A549 (cell line): ENCODE measurements around the gene COL4A5. TPM values are rescaled to one million over a fixed set of nuclear protein-coding genes. Genes with fewer than 3 reads are reported as not detected.
A peak's percentile ranks its signal among the peaks of the same experiment; 100 is the strongest.

Source experiments
- ATAC-seq, 2 experiments: fragments of 200-7000 bp in 1 of 2; fragments of >200 bp in 1 of 2; cut with Nextera tagmentation in 1 of 2; cut with Tn5 transposase in 1 of 2; 3 replicates each; pipeline versions ENCODE4 v1.8.0 to v1.9.1; 2018 to 2020; ENCODE audit warnings: mild to moderate bottlenecking in 1 of 2, moderate library complexity in 1 of 2
- CTCF ChIA-PET: fragments of 300-600 bp; sonication (Branson Sonifier 250); formaldehyde crosslinking; extraction: SDS; loops from one replicate; lab custom pipeline; 2021; ENCODE audit warnings: antibody characterized with exemption, inconsistent platforms; lab: Yijun Ruan, JAX
- POLR2A ChIA-PET: fragments of 350-600 bp; formaldehyde crosslinking; extraction: SDS; loops from one replicate; lab custom pipeline; 2021; ENCODE audit warnings: antibody characterized with exemption, inconsistent platforms; lab: Yijun Ruan, JAX
- DNase-seq, 2 experiments: peaks; one replicate each; pipeline versions ENCODE4 v3.0.0 to v3.0.0-alpha.2; 2011 to 2016; ENCODE audit warnings: low read depth in 1 of 2, low spot score in 1 of 2
- FAIRE-seq: peaks from 2 replicates; lab custom pipeline; 2011; peaks lifted over from hg19 to GRCh38; lab: Jason Lieb, UNC
- H3K27ac ChIP-seq, 2 experiments: fragments of >200 bp; sonication (Bioruptor Twin); formaldehyde crosslinking; 3 replicates each; pipeline ENCODE4 v1.5.1; 2016 to 2017
- H3K4me1 ChIP-seq: fragments of >200 bp; sonication (Bioruptor Twin); formaldehyde crosslinking; 3 replicates; pipeline ENCODE4 v1.6.1; 2016
- H3K4me2 ChIP-seq: fragments of >200 bp; sonication (Bioruptor Twin); formaldehyde crosslinking; 3 replicates; pipeline ENCODE4 v1.6.1; 2016
- H3K4me3 ChIP-seq: fragments of >200 bp; sonication (Bioruptor Twin); formaldehyde crosslinking; 3 replicates; pipeline ENCODE4 v1.5.1; 2016
- H3K9me3 ChIP-seq: fragments of >200 bp; sonication (Bioruptor Twin); formaldehyde crosslinking; 3 replicates; pipeline ENCODE4 v1.6.1; 2016
- BCL3 ChIP-seq: fragments of >200 bp; sonication (Bioruptor Twin); formaldehyde crosslinking; IDR thresholded peaks from 3 replicates; pipeline ENCODE4 v1.6.1; 2016
- BHLHE40 ChIP-seq: IDR thresholded peaks from 2 replicates; pipeline ENCODE4 v1.6.1; 2012; ENCODE audit warnings: low read depth, low read length, inconsistent platforms
- CBX2 ChIP-seq: fragments of 200-600 bp; sonication (generic); IDR thresholded peaks from 2 replicates; pipeline ENCODE4 v1.6.1; 2016; ENCODE audit warnings: low read depth, mild to moderate bottlenecking, borderline replicate concordance
- CEBPB ChIP-seq, 2 experiments: fragments of >200 bp in 1 of 2; sonication (Bioruptor Twin) in 1 of 2; formaldehyde crosslinking in 1 of 2; IDR thresholded peaks; 2 replicates each; pipeline ENCODE4 v1.6.1; 2012 to 2016
- CHD4 ChIP-seq: fragments of 200-600 bp; sonication (generic); IDR thresholded peaks from 2 replicates; pipeline ENCODE4 v1.6.1; 2016; ENCODE audit warnings: antibody characterized with exemption, mild to moderate bottlenecking, borderline replicate concordance
- EHF ChIP-seq: fragments of 250-450 bp; sonication (Bioruptor Pico); IDR thresholded peaks from 2 replicates; pipeline ENCODE4 v1.5.0; 2020; ENCODE audit warnings: mild to moderate bottlenecking
- ELK1 ChIP-seq: fragments of 150-350 bp; IDR thresholded peaks from 2 replicates; pipeline ENCODE4 v1.6.1; 2014; ENCODE audit warnings: low read depth, mild to moderate bottlenecking, low read length
- EP300 ChIP-seq, 2 experiments: fragments of >200 bp; sonication (Bioruptor Twin); formaldehyde crosslinking; IDR thresholded peaks; 2 replicates in 1 of 2; 3 replicates in 1 of 2; pipeline ENCODE4 v1.6.1; 2016 to 2017
- ESRRA ChIP-seq: fragments of 150-350 bp; IDR thresholded peaks from 2 replicates; pipeline ENCODE4 v1.6.1; 2014; ENCODE audit warnings: mild to moderate bottlenecking, low read length, borderline replicate concordance
- HMGXB4 ChIP-seq: fragments of 250-450 bp; sonication (Bioruptor Pico); IDR thresholded peaks from 2 replicates; pipeline ENCODE4 v1.5.0; 2021; ENCODE audit warnings: mild to moderate bottlenecking, moderate library complexity, borderline replicate concordance
- JUN ChIP-seq, 2 experiments: fragments of >200 bp; sonication (Bioruptor Twin); formaldehyde crosslinking; IDR thresholded peaks; 2 replicates in 1 of 2; 3 replicates in 1 of 2; pipeline ENCODE4 v1.6.1; 2016 to 2017
- JUNB ChIP-seq: fragments of >200 bp; sonication (Bioruptor Twin); formaldehyde crosslinking; IDR thresholded peaks from 2 replicates; pipeline ENCODE4 v1.6.1; 2016
- KDM1A ChIP-seq: fragments of 200-600 bp; sonication (generic); IDR thresholded peaks from 2 replicates; pipeline ENCODE4 v1.6.1; 2016; ENCODE audit warnings: low read depth, mild to moderate bottlenecking
- KDM5A ChIP-seq: fragments of 200-600 bp; sonication (generic); IDR thresholded peaks from 2 replicates; pipeline ENCODE4 v1.6.1; 2016; ENCODE audit warnings: antibody characterized with exemption, mild to moderate bottlenecking
- MAFK ChIP-seq: fragments of 450-650 bp; IDR thresholded peaks from 2 replicates; pipeline ENCODE4 v1.6.1; 2014; ENCODE audit not compliant: partially characterized antibody
- MAX ChIP-seq: IDR thresholded peaks from 2 replicates; pipeline ENCODE4 v1.6.1; 2012
- MYC ChIP-seq: IDR thresholded peaks from 2 replicates; pipeline ENCODE4 v1.6.1; 2012; ENCODE audit warnings: mild to moderate bottlenecking, inconsistent platforms, low read length, improper control_type of control experiment, borderline replicate concordance
- NFE2L2 ChIP-seq: fragments of 150-350 bp; conservative IDR thresholded peaks from 2 replicates; pipeline ENCODE4 v1.6.1; 2014; ENCODE audit warnings: low read length
- NR3C1 ChIP-seq: fragments of >200 bp; sonication (Bioruptor Twin); formaldehyde crosslinking; IDR thresholded peaks from 3 replicates; pipeline ENCODE4 v1.6.1; 2017
- POLR2AphosphoS2 ChIP-seq: conservative IDR thresholded peaks from 2 replicates; pipeline ENCODE4 v1.6.1; 2012; ENCODE audit warnings: low read length, improper control_type of control experiment, inconsistent platforms
- RAD21 ChIP-seq, 2 experiments: fragments of >200 bp in 1 of 2; sonication (Bioruptor Twin) in 1 of 2; formaldehyde crosslinking in 1 of 2; IDR thresholded peaks in 1 of 2; conservative IDR thresholded peaks in 1 of 2; 2 replicates in 1 of 2; 3 replicates in 1 of 2; pipeline ENCODE4 v1.6.1; 2012 to 2018; ENCODE audit warnings: inconsistent platforms in 1 of 2
- RARB ChIP-seq: fragments of 250-450 bp; sonication (Bioruptor Pico); IDR thresholded peaks from 2 replicates; pipeline ENCODE4 v1.8.0; 2021; ENCODE audit warnings: mild to moderate bottlenecking, moderate library complexity
- RNF2 ChIP-seq: fragments of 200-600 bp; sonication (generic); IDR thresholded peaks from 2 replicates; pipeline ENCODE4 v1.6.1; 2016; ENCODE audit warnings: low read depth, mild to moderate bottlenecking, antibody characterized with exemption, moderate library complexity, borderline replicate concordance
- ZFP36 ChIP-seq: fragments of 450-650 bp; IDR thresholded peaks from 2 replicates; pipeline ENCODE4 v1.6.1; 2014; ENCODE audit warnings: borderline replicate concordance; ENCODE audit not compliant: partially characterized antibody
- ZNF302 ChIP-seq: fragments of 250-450 bp; sonication (Bioruptor Pico); IDR thresholded peaks from 2 replicates; pipeline ENCODE4 v1.9.0; 2021; ENCODE audit warnings: inconsistent platforms, mild to moderate bottlenecking, moderate library complexity
- ZSCAN20 ChIP-seq: fragments of 250-450 bp; sonication (Bioruptor Pico); IDR thresholded peaks from 2 replicates; pipeline ENCODE4 v1.8.0; 2022; ENCODE audit warnings: mild to moderate bottlenecking, moderate library complexity
- WGBS: methylation state at CpG from one replicate; pipeline ENCODE4 v1.1.6; 2017; ENCODE audit errors: missing lambda C conversion rate; 5-methylcytosine and 5-hydroxymethylcytosine counted together
- polyA plus RNA-seq, 4 experiments: library from polyadenylated mRNA; depleted of rRNA in 3 of 4; stranded (reverse); fragments of >200 nt; fragmentation: RNase III in 1 of 4; extraction: RNeasy Plus Mini Kit Qiagen cat#74134 plus additional on column Dnase treatment in 1 of 4; gene quantifications; 2 replicates in 3 of 4; 3 replicates in 1 of 4; pipeline ENCODE4 v1.2.3, GENCODE V29; 2011 to 2017
- TF ChIP-seq, protein P1 (sequence below): IDR thresholded peaks from 2 replicates; pipeline ENCODE4 v1.6.1; 2012; ENCODE audit warnings: low read depth, borderline replicate concordance
- TF ChIP-seq, protein P2 (sequence below): fragments of 200-600 bp; sonication (generic); IDR thresholded peaks from 2 replicates; pipeline ENCODE4 v1.6.1; 2016; ENCODE audit warnings: antibody characterized with exemption, mild to moderate bottlenecking, moderate library complexity

COL4A5 gene
- polyA plus RNA-seq, 2 of the 4 experiments (the other 2 are of a cell fraction) = 17.5 to 48.6 TPM

DNA sequence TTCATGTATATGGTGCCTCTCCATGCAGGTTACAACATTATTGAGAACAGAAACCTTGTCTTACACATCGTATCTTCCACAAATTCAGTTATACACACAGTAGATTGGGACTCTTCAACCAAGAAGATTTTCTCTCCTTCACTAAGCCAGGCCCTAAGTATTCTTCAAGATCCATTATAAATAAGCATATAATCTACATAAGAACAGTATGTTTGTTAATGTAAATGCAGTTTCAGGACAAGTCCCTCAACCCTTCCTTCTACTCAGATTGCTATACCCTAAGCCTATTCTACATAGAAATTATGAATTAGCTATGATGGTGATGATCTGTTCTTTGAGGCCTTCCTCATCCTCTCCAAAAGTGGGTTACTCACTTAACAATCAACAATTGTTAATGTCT is 42.7 kb upstream of the COL4A5 start:
- peak overlapping the region; percentile 74 for H3K4me2 ChIP-seq
- CTCF ChIA-PET = no interaction called here
- WGBS = 79% methylated on average over 1 of the region's 1 CpG
- DNase-seq (no peak), FAIRE-seq (peak; percentile 96)
- H3K4me1 ChIP-seq = peaks cover 68% of the 10 kb centered on the region
- TF ChIP-seq CBX2 = no peak
- no peak for TF ChIP-seq NFE2L2
- no peak for TF ChIP-seq RARB (CRISPR knock-in tag)
- no peak for TF ChIP-seq ZFP36
- no peak for TF ChIP-seq JUN (IDR thresholded peaks at IDR 0.05)
- no peak for TF ChIP-seq JUNB
- no peak for TF ChIP-seq RNF2
- TF ChIP-seq EP300 (IDR thresholded peaks at IDR 0.05) = no peak
- TF ChIP-seq CEBPB (IDR thresholded peaks at IDR 0.05) = no peak
- TF ChIP-seq, all 56 proteins: peak for 0
- no peaks in the 10 kb centered on the region for H3K9me3 ChIP-seq
- H3K27ac ChIP-seq = peak overlapping the region; percentile 84 to 90
- POLR2A ChIA-PET = no interaction called here
- no peak for ATAC-seq
- no peak overlapping the region for H3K4me3 ChIP-seq

DNA sequence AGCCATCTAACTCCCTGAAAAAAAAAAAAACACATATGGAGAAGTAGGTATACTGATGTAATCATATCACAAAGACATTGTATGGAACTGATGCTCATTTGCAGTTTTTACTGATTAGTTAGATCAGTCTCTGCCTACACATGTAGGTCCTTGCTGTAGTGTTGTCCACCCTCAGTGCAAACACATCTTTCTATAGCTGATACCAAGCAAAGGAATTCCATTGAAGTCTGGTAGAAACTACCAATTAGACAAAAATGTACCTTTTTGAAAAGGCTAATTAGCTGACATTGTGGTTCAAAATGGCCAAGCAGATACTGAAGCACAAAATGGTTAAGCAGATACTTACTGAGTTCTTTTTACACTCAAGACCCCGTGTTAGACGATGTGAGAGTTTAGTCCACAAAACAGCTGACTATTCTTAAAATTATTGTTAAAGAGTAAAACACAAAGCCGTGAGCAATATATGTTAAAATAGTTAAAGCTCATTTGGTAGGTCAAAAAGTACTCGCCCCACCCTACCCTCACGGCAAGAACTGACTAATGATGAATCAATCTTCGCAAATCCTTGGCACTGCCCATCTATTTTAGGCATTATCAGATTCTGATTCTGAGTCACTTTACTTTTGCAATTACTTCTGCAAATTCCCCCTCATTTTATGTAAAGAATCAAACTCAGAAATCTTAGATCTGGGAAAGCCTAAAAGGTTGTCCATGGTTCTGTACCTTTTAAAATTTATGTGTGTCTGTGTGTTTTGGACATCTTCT is 41.8 kb upstream of the COL4A5 start:
- Histone ChIP-seq H3K9me3 (no peaks in the 10 kb centered on the region), H3K4me3 (peak overlapping the region; percentile 15; the same call in 1 of the 3 replicates), H3K4me1 (peaks cover 74% of the 10 kb centered on the region), H3K27ac (peak overlapping the region; percentile 84 to 90), H3K4me2 (peak overlapping the region; percentile 74)
- FAIRE-seq (peak; percentile 96), DNase-seq (peak in 1 of 2 experiments; percentile 32), ATAC-seq (peak in 1 of 2 experiments; percentile 55; a peak in 3 of 6 replicates)
- ChIA-PET CTCF (no interaction called here), POLR2A (interaction anchor here (1.0 kb wide), 1 partner anchor 42 kb away, joined by 4 read pairs; the partner anchor contains the start of gene COL4A5)
- WGBS = 4% methylated on average over 6 of the region's 6 CpGs
- TF ChIP-seq ZSCAN20 (CRISPR knock-in tag) (no peak), CHD4 (no peak), KDM5A (no peak), BHLHE40 (no peak), HMGXB4 (CRISPR knock-in tag) (no peak), ZNF302 (CRISPR knock-in tag) (no peak), NR3C1 (no peak), KDM1A (no peak), CEBPB (IDR thresholded peaks at IDR 0.05) (peak; percentile 16 to 74; a peak in 1 of 4 replicates), JUN (IDR thresholded peaks at IDR 0.05) (peak; percentile 33 to 50; a peak in 1 of 5 replicates), ESRRA (no peak), MAX (peak; percentile 33; the same call in 1 of the 2 replicates), EHF (no peak), POLR2AphosphoS2 (no peak), ELK1 (no peak), MYC (no peak), RAD21 (conservative IDR thresholded peaks at IDR 0.05 in 1 of 2, IDR thresholded peaks at IDR 0.05 in 1 of 2) (no peak), MAFK (peak; percentile 61), BCL3 (no peak), RNF2 (no peak)
- TF ChIP-seq, protein P1, sequence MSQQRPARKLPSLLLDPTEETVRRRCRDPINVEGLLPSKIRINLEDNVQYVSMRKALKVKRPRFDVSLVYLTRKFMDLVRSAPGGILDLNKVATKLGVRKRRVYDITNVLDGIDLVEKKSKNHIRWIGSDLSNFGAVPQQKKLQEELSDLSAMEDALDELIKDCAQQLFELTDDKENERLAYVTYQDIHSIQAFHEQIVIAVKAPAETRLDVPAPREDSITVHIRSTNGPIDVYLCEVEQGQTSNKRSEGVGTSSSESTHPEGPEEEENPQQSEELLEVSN = no peak
- TF ChIP-seq, protein P2, sequence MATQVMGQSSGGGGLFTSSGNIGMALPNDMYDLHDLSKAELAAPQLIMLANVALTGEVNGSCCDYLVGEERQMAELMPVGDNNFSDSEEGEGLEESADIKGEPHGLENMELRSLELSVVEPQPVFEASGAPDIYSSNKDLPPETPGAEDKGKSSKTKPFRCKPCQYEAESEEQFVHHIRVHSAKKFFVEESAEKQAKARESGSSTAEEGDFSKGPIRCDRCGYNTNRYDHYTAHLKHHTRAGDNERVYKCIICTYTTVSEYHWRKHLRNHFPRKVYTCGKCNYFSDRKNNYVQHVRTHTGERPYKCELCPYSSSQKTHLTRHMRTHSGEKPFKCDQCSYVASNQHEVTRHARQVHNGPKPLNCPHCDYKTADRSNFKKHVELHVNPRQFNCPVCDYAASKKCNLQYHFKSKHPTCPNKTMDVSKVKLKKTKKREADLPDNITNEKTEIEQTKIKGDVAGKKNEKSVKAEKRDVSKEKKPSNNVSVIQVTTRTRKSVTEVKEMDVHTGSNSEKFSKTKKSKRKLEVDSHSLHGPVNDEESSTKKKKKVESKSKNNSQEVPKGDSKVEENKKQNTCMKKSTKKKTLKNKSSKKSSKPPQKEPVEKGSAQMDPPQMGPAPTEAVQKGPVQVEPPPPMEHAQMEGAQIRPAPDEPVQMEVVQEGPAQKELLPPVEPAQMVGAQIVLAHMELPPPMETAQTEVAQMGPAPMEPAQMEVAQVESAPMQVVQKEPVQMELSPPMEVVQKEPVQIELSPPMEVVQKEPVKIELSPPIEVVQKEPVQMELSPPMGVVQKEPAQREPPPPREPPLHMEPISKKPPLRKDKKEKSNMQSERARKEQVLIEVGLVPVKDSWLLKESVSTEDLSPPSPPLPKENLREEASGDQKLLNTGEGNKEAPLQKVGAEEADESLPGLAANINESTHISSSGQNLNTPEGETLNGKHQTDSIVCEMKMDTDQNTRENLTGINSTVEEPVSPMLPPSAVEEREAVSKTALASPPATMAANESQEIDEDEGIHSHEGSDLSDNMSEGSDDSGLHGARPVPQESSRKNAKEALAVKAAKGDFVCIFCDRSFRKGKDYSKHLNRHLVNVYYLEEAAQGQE = no peak
